ENCODE results near the gene HIPK1. TPM values are rescaled to one million over a fixed set of nuclear protein-coding genes. Genes with fewer than 3 reads are reported as not detected.

HIPK1 gene
- total RNA-seq, 5 donors from 2014 or later (not counting 1 experiment from before 2014, with no cell fraction given) = 99.5 to 189 (median 103) TPM

DNA sequence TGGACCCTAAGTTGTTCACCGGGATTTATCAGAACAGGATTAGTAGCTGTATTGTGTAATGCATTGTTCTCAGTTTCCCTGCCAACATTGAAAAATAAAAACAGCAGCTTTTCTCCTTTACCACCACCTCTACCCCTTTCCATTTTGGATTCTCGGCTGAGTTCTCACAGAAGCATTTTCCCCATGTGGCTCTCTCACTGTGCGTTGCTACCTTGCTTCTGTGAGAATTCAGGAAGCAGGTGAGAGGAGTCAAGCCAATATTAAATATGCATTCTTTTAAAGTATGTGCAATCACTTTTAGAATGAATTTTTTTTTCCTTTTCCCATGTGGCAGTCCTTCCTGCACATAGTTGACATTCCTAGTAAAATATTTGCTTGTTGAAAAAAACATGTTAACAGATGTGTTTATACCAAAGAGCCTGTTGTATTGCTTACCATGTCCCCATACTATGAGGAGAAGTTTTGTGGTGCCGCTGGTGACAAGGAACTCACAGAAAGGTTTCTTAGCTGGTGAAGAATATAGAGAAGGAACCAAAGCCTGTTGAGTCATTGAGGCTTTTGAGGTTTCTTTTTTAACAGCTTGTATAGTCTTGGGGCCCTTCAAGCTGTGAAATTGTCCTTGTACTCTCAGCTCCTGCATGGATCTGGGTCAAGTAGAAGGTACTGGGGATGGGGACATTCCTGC is 46.2 kb downstream of the HIPK1 start:
- Mint-ChIP-seq H3K27ac (peak overlapping the region; percentile 74 to 81), H3K4me1 (peaks cover 40 to 58% (median 46%) of the 10 kb centered on the region in 3 donors), H3K4me3 (no peak overlapping the region), H3K27me3 (no peaks in the 10 kb centered on the region), H3K9me3 (no peaks in the 10 kb centered on the region), H3K36me3 (peaks cover 37% of the 10 kb centered on the region)
- WGBS (ENCODE audit: insufficient coverage) = no CpG with 5 or more reads among the region's 4 CpGs
- DNase-seq (peak in 2 of 35 experiments; percentile 9 to 33), ATAC-seq (replicated peaks in 1 of 4) (peak in 3 of 4 experiments; percentile 47 to 74 (median 50))
- Histone ChIP-seq H3K4me1 (ENCODE audit: control insufficient read depth in 1 of 2, extremely low read depth in 1 of 2, insufficient read depth in 2 of 2, low read length in 2 of 2) (peaks cover 5 to 18% of the 10 kb centered on the region in 2 experiments), H3K36me3 (ENCODE audit: control insufficient read depth in 2 of 2, extremely low read depth in 1 of 2, insufficient read depth in 1 of 2, low read length in 1 of 2) (peaks cover 22 to 44% of the 10 kb centered on the region in 2 donors), H3K4me3 (ENCODE audit: control insufficient read depth in 1 of 2, extremely low read depth in 1 of 2, low read length in 1 of 2) (no peak overlapping the region), H3K9me3 (no peaks in the 10 kb centered on the region), H3K27me3 (replicated peaks in 1 of 2; ENCODE audit: control insufficient read depth in 2 of 2, extremely low read depth in 1 of 2, insufficient read depth in 2 of 2, low read length in 1 of 2) (no peaks in the 10 kb centered on the region), H3K27ac (ENCODE audit: low read length) (no peak overlapping the region)
- ChIA-PET CTCF (interaction anchor here (0.5 to 2.2 kb wide), 5 partner anchors 10 to 453 kb away, joined by 3 to 7 read pairs (median 3); no protein-coding TSS in a partner anchor), POLR2A (interaction anchor here (0.6 to 0.9 kb wide), 3 partner anchors 44 to 772 kb away, joined by 3 read pairs; no protein-coding TSS in a partner anchor)

DNA sequence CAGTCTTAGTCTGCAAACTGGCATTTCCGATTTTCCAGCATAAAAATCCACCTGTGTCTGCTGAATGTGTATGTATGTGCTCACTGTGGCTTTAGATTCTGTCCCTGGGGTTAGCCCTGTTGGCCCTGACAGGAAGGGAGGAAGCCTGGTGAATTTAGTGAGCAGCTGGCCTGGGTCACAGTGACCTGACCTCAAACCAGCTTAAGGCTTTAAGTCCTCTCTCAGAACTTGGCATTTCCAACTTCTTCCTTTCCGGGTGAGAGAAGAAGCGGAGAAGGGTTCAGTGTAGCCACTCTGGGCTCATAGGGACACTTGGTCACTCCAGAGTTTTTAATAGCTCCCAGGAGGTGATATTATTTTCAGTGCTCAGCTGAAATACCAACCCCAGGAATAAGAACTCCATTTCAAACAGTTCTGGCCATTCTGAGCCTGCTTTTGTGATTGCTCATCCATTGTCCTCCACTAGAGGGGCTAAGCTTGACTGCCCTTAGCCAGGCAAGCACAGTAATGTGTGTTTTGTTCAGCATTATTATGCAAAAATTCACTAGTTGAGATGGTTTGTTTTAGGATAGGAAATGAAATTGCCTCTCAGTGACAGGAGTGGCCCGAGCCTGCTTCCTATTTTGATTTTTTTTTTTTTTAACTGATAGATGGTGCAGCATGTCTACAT is 47.6 kb downstream of the HIPK1 start:
- H3K4me1 Mint-ChIP-seq = peaks cover 40 to 58% (median 46%) of the 10 kb centered on the region in 3 donors
- peaks cover 5 to 18% of the 10 kb centered on the region in 2 experiments for H3K4me1 ChIP-seq (ENCODE audit: control insufficient read depth in 1 of 2, extremely low read depth in 1 of 2, insufficient read depth in 2 of 2, low read length in 2 of 2)
- no peaks in the 10 kb centered on the region for H3K9me3 Mint-ChIP-seq
- no peak for ATAC-seq (replicated peaks in 1 of 4)
- ChIA-PET CTCF (interaction anchor here (0.5 to 2.2 kb wide), 9 partner anchors 13 to 1356 kb away, joined by 3 to 7 read pairs (median 4); no protein-coding TSS in a partner anchor), POLR2A (interaction anchor here (0.6 to 1.2 kb wide), 4 partner anchors 21 to 45 kb away, joined by 3 to 4 read pairs (median 3); no protein-coding TSS in a partner anchor)
- no peaks in the 10 kb centered on the region for H3K27me3 ChIP-seq (replicated peaks in 1 of 2; ENCODE audit: control insufficient read depth in 2 of 2, extremely low read depth in 1 of 2, insufficient read depth in 2 of 2, low read length in 1 of 2)
- H3K27ac Mint-ChIP-seq = peak overlapping the region; percentile 24 to 27
- peaks cover 20 to 30% of the 10 kb centered on the region in 2 donors for H3K36me3 ChIP-seq (ENCODE audit: control insufficient read depth in 2 of 2, extremely low read depth in 1 of 2, insufficient read depth in 1 of 2, low read length in 1 of 2)
- no peak overlapping the region for H3K27ac ChIP-seq (ENCODE audit: low read length)
- no peaks in the 10 kb centered on the region for H3K27me3 Mint-ChIP-seq
- no peak overlapping the region for H3K4me3 ChIP-seq (ENCODE audit: control insufficient read depth in 1 of 2, extremely low read depth in 1 of 2, low read length in 1 of 2)
- H3K9me3 ChIP-seq = no peaks in the 10 kb centered on the region
- peak in 1 of 35 experiments; percentile 39 for DNase-seq
- no peak overlapping the region for H3K4me3 Mint-ChIP-seq
- H3K36me3 Mint-ChIP-seq = peaks cover 39% of the 10 kb centered on the region
- 100% methylated on average over 2 of the region's 4 CpGs for WGBS (ENCODE audit: insufficient coverage)

DNA sequence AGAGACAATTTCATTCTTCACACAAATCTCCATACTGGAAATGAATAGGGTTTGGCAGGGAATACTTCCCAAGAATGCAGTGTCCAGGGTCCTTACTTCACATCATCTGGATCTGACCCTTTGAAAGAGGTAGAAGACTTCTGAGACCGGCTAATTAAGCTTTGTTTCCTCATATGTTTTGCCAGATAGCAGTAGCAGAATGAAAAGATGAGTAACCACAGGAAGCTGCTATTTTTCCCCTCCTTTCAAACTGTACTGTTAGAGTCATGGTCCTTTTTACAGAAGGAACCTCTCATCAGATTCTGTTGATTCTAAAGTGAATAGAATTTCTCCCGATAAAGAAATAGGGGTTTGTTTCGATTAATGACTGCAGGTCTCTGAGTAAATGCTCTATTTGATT is 48.8 kb downstream of the HIPK1 start:
- H3K36me3 ChIP-seq (ENCODE audit: control insufficient read depth in 2 of 2, extremely low read depth in 1 of 2, insufficient read depth in 1 of 2, low read length in 1 of 2) = peaks cover 8 to 19% of the 10 kb centered on the region in 2 donors
- Mint-ChIP-seq H3K27ac (peak overlapping the region in 1 of 2 donors; percentile 41), H3K27me3 (no peaks in the 10 kb centered on the region), H3K9me3 (no peaks in the 10 kb centered on the region), H3K4me3 (no peak overlapping the region), H3K4me1 (peaks cover 40 to 65% (median 49%) of the 10 kb centered on the region in 3 donors), H3K36me3 (peaks cover 27% of the 10 kb centered on the region)
- H3K9me3 ChIP-seq = no peaks in the 10 kb centered on the region
- no peak overlapping the region for H3K27ac ChIP-seq (ENCODE audit: low read length)
- peaks cover 5 to 18% of the 10 kb centered on the region in 2 experiments for H3K4me1 ChIP-seq (ENCODE audit: control insufficient read depth in 1 of 2, extremely low read depth in 1 of 2, insufficient read depth in 2 of 2, low read length in 2 of 2)
- DNase-seq = no peak
- no CpG with 5 or more reads among the region's 3 CpGs for WGBS (ENCODE audit: insufficient coverage)
- H3K27me3 ChIP-seq (replicated peaks in 1 of 2; ENCODE audit: control insufficient read depth in 2 of 2, extremely low read depth in 1 of 2, insufficient read depth in 2 of 2, low read length in 1 of 2) = no peaks in the 10 kb centered on the region
- no peak for ATAC-seq (replicated peaks in 1 of 4)
- CTCF ChIA-PET = interaction anchor here (0.7 to 2.2 kb wide), 7 partner anchors 14 to 581 kb away, joined by 3 to 7 read pairs (median 4); no protein-coding TSS in a partner anchor
- POLR2A ChIA-PET = interaction anchor here in 1 of 2 donors (0.6 kb wide), 1 partner anchor 167 kb away, joined by 3 read pairs; no protein-coding TSS in a partner anchor
- no peak overlapping the region for H3K4me3 ChIP-seq (ENCODE audit: control insufficient read depth in 1 of 2, extremely low read depth in 1 of 2, low read length in 1 of 2)

DNA sequence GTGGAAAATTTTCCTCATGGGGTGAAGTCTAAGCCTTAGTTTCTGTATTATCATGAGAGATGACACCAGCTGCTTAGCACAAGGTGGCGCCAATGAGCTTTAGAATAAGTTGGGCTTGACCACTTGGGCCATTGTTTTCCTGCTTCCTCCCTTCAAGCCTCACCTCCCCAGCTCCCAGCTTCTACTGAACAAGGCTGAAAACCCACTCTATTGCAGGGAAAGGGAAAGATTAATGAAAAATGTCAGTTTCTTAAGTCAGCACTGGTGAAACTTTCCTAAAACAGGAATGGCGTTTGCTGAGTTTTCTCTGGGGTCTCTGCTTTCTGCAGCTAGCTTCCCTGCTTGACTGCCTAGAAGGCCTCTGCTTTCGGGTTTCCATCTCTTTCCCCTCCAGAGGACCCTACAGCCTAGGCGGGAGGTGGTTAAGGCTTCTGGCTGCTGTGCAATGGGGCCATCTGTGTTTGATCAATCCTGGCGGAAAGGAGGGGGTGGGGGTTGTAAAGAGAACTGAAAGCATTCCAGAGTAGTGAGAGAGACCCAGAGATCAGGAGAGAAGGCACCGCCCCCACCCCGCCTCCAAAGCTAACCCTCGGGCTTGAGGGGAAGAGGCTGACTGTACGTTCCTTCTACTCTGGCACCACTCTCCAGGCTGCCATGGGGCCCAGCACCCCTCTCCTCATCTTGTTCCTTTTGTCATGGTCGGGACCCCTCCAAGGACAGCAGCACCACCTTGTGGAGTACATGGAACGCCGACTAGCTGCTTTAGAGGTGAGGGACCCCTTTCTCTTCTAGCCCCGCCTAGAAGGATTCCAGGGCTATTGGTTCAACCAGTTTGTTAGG is 50.0 kb downstream of the HIPK1 start, which contains the start of gene OLFML3:
Gene OLFML3, plus strand, starts transcription at position 612 of the 840 bp plus-strand sequence. Its CDS starts 43 bp downstream, at position 655.
- ChIA-PET CTCF (interaction anchor here (0.5 to 1.8 kb wide), 14 partner anchors 15 to 1160 kb away, joined by 3 to 7 read pairs (median 4); no protein-coding TSS in a partner anchor), POLR2A (interaction anchor here in 1 of 2 donors (0.5 kb wide), 1 partner anchor 453 kb away, joined by 4 read pairs; no protein-coding TSS in a partner anchor)
- WGBS (ENCODE audit: insufficient coverage) = 68% methylated on average over 6 of the region's 13 CpGs
- Mint-ChIP-seq H3K4me3 (no peak within 1 kb of the TSS), H3K36me3 (peaks cover 21% of the 10 kb centered on the region), H3K27me3 (no peaks in the 10 kb centered on the region), H3K9me3 (no peaks in the 10 kb centered on the region), H3K4me1 (peaks cover 40 to 54% (median 49%) of the 10 kb centered on the region in 3 donors), H3K27ac (peak within 1 kb of the TSS in 1 of 2 donors; percentile 57)
- no peak within 1 kb of the TSS for H3K4me3 ChIP-seq (ENCODE audit: control insufficient read depth in 1 of 2, extremely low read depth in 1 of 2, low read length in 1 of 2)
- no peaks in the 10 kb centered on the region for H3K27me3 ChIP-seq (replicated peaks in 1 of 2; ENCODE audit: control insufficient read depth in 2 of 2, extremely low read depth in 1 of 2, insufficient read depth in 2 of 2, low read length in 1 of 2)
- H3K27ac ChIP-seq (ENCODE audit: low read length) = no peak within 1 kb of the TSS
- ATAC-seq (replicated peaks in 1 of 4) = peak in 2 of 4 experiments; percentile 2 to 28
- peaks cover 5 to 18% of the 10 kb centered on the region in 2 experiments for H3K4me1 ChIP-seq (ENCODE audit: control insufficient read depth in 1 of 2, extremely low read depth in 1 of 2, insufficient read depth in 2 of 2, low read length in 2 of 2)
- peaks cover 4 to 7% of the 10 kb centered on the region in 2 donors for H3K36me3 ChIP-seq (ENCODE audit: control insufficient read depth in 2 of 2, extremely low read depth in 1 of 2, insufficient read depth in 1 of 2, low read length in 1 of 2)
- H3K9me3 ChIP-seq = no peaks in the 10 kb centered on the region
- DNase-seq = peak in 21 of 35 experiments; percentile 17 to 66 (median 34)

DNA sequence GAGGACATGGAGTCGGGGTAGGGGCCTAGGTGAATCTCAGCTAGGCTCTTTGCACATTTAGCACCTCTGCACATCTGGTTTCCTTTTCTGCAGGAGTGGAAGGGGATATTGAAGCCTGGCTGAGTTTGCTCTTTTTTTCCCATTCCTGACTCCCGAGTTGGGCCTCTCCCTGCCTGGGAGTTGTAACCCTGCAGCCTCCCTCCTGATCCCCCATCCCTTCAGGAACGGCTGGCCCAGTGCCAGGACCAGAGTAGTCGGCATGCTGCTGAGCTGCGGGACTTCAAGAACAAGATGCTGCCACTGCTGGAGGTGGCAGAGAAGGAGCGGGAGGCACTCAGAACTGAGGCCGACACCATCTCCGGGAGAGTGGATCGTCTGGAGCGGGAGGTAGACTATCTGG is 51.0 kb downstream of the HIPK1 start:
- Mint-ChIP-seq H3K4me3 (no peak overlapping the region), H3K4me1 (peaks cover 32 to 46% (median 41%) of the 10 kb centered on the region in 3 donors), H3K9me3 (no peaks in the 10 kb centered on the region), H3K36me3 (peaks cover 17% of the 10 kb centered on the region), H3K27me3 (no peaks in the 10 kb centered on the region), H3K27ac (no peak overlapping the region)
- no peak overlapping the region for H3K27ac ChIP-seq (ENCODE audit: low read length)
- H3K27me3 ChIP-seq (replicated peaks in 1 of 2; ENCODE audit: control insufficient read depth in 2 of 2, extremely low read depth in 1 of 2, insufficient read depth in 2 of 2, low read length in 1 of 2) = no peaks in the 10 kb centered on the region
- H3K36me3 ChIP-seq (ENCODE audit: control insufficient read depth in 2 of 2, extremely low read depth in 1 of 2, insufficient read depth in 1 of 2, low read length in 1 of 2) = peaks cover 1 to 4% of the 10 kb centered on the region in 2 donors
- ATAC-seq (replicated peaks in 1 of 4) = no peak
- WGBS (ENCODE audit: insufficient coverage) = 100% methylated on average over 5 of the region's 10 CpGs
- peaks cover 2 to 18% of the 10 kb centered on the region in 2 experiments for H3K4me1 ChIP-seq (ENCODE audit: control insufficient read depth in 1 of 2, extremely low read depth in 1 of 2, insufficient read depth in 2 of 2, low read length in 2 of 2)
- ChIA-PET POLR2A (no interaction called here), CTCF (interaction anchor here in 1 of 2 donors (0.7 kb wide), 1 partner anchor 303 kb away, joined by 7 read pairs; no protein-coding TSS in a partner anchor)
- DNase-seq = no peak
- no peaks in the 10 kb centered on the region for H3K9me3 ChIP-seq
- H3K4me3 ChIP-seq (ENCODE audit: control insufficient read depth in 1 of 2, extremely low read depth in 1 of 2, low read length in 1 of 2) = no peak overlapping the region
